RWPE2 (cell line): ENCODE data around the gene C16orf46.

ENCODE experiments used
- ATAC-seq: fragments of 200-7000 bp; cut with Tn5 transposase; 3 replicates; pipeline ENCODE4 v1.9.1; 2021; ENCODE audit warnings: low read depth
- DNase-seq: peaks from one replicate; pipeline ENCODE4 v3.0.0-alpha.2; 2020; ENCODE audit warnings: low spot score
- H3K27ac ChIP-seq: fragments of 450-650 bp; 2 replicates; pipeline ENCODE4 v1.5.1; 2017; ENCODE audit warnings: mild to moderate bottlenecking; ENCODE audit not compliant: poor library complexity, severe bottlenecking
- H3K27me3 ChIP-seq: fragments of 250-450 bp; sonication (Bioruptor Pico); 2 replicates; pipeline ENCODE4 v1.5.1; 2021; ENCODE audit warnings: mild to moderate bottlenecking, moderate library complexity; ENCODE audit not compliant: insufficient read depth, poor library complexity, severe bottlenecking
- H3K36me3 ChIP-seq: fragments of 250-450 bp; sonication (Bioruptor Pico); 2 replicates; pipeline ENCODE4 v1.5.1; 2020; ENCODE audit warnings: low read depth, mild to moderate bottlenecking, moderate library complexity
- H3K4me1 ChIP-seq: fragments of 250-450 bp; sonication (Bioruptor Pico); 2 replicates; pipeline ENCODE4 v1.5.1; 2021; ENCODE audit warnings: mild to moderate bottlenecking, moderate library complexity; ENCODE audit not compliant: insufficient read depth, poor library complexity, severe bottlenecking
- H3K4me3 ChIP-seq: fragments of 250-450 bp; sonication (Bioruptor Pico); 2 replicates; pipeline ENCODE4 v1.5.1; 2021; ENCODE audit warnings: mild to moderate bottlenecking, moderate library complexity; ENCODE audit not compliant: severe bottlenecking
- H3K9me3 ChIP-seq: fragments of 250-450 bp; sonication (Bioruptor Pico); 2 replicates; pipeline ENCODE4 v1.5.1; 2021; ENCODE audit warnings: mild to moderate bottlenecking, moderate library complexity; ENCODE audit not compliant: severe bottlenecking
- TF ChIP-seq, protein P1 (sequence below): fragments of 450-650 bp; IDR thresholded peaks from one replicate; pipeline ENCODE4 v1.5.1; 2017; ENCODE audit warnings: mild to moderate bottlenecking, moderate library complexity; ENCODE audit not compliant: poor library complexity, severe bottlenecking

Gene C16orf46

DNA sequence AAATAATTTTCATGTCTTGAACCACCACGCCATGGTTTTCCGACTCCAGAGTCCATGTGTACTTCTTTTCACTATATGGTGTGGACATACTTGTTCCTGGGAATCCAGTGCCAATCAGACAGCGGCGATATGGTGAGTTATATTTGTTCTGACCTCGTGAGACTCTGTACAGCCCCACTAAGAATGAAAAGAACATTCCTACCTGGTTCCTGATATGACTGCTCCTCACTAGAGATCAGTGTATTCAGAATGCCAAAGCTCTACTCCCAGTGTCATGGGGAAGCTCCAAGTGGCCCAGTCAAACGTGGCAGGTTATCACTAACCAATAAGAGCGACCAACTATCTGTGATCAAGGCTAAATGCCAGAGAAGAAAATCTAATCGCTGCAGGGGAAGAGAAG lies 6.1 kb downstream of the C16orf46 start:
- H3K4me3 ChIP-seq, result no peak overlapping the region
- DNase-seq (no peak), ATAC-seq (no peak)
- peak overlapping the region; percentile 66 for H3K27ac ChIP-seq
- TF ChIP-seq, protein P1, sequence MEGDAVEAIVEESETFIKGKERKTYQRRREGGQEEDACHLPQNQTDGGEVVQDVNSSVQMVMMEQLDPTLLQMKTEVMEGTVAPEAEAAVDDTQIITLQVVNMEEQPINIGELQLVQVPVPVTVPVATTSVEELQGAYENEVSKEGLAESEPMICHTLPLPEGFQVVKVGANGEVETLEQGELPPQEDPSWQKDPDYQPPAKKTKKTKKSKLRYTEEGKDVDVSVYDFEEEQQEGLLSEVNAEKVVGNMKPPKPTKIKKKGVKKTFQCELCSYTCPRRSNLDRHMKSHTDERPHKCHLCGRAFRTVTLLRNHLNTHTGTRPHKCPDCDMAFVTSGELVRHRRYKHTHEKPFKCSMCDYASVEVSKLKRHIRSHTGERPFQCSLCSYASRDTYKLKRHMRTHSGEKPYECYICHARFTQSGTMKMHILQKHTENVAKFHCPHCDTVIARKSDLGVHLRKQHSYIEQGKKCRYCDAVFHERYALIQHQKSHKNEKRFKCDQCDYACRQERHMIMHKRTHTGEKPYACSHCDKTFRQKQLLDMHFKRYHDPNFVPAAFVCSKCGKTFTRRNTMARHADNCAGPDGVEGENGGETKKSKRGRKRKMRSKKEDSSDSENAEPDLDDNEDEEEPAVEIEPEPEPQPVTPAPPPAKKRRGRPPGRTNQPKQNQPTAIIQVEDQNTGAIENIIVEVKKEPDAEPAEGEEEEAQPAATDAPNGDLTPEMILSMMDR, result no peak
- no peaks in the 10 kb centered on the region for H3K9me3 ChIP-seq
- no peaks in the 10 kb centered on the region for H3K36me3 ChIP-seq
- no peaks in the 10 kb centered on the region for H3K27me3 ChIP-seq
- H3K4me1 ChIP-seq, result peaks cover 24% of the 10 kb centered on the region

DNA sequence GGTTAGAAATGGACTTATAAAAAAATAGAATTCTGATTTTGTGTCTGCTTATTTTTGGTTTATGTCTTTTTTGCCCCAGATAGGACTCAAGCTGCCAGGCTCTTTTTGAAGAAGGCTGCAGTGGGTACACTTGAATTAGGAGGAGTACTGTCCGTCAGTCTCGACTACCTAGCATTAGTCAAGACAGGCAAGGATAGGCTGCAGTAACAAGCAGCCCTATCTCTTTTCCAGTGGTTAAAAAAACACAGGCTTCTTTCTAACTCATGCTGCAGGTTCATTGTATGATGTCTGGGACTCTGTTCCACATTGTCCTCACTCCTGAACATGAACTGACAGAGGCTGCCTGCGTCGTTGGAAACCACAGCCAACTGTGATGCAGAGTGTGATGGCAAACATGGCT lies 8.0 kb downstream of the C16orf46 start:
- Histone ChIP-seq H3K27me3 (no peaks in the 10 kb centered on the region), H3K27ac (no peak overlapping the region), H3K4me1 (peaks cover 29% of the 10 kb centered on the region), H3K9me3 (no peaks in the 10 kb centered on the region), H3K36me3 (no peaks in the 10 kb centered on the region), H3K4me3 (no peak overlapping the region)
- DNase-seq (no peak), ATAC-seq (no peak)
- TF ChIP-seq, protein P1, result no peak

DNA sequence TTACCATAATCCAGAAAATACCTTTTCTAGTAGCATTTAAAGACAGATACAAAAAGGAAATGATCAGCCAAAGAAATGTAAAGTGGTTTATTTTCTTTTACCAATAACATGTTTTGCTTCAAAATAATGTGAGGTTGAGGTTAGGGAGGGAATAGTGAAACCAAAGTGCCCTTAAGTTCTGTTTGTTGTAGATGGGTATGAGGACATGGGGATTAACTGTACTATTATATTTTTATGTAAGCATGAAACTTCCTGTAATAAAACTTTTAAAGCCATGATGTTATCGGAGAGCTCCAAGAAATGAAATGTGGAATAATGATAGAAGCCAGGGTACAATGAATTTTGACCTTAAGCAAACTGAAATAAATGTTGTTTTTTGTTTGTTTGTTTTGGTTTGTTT lies 9.9 kb downstream of the C16orf46 start:
- H3K27me3 ChIP-seq, result no peaks in the 10 kb centered on the region
- no peaks in the 10 kb centered on the region for H3K9me3 ChIP-seq
- H3K4me3 ChIP-seq, result no peak overlapping the region
- H3K4me1 ChIP-seq, result peaks cover 29% of the 10 kb centered on the region
- H3K27ac ChIP-seq, result peak overlapping the region; percentile 32
- H3K36me3 ChIP-seq, result no peaks in the 10 kb centered on the region
- TF ChIP-seq, protein P1, result no peak
- DNase-seq (no peak), ATAC-seq (no peak; the same call in 2 of the 3 replicates)

DNA sequence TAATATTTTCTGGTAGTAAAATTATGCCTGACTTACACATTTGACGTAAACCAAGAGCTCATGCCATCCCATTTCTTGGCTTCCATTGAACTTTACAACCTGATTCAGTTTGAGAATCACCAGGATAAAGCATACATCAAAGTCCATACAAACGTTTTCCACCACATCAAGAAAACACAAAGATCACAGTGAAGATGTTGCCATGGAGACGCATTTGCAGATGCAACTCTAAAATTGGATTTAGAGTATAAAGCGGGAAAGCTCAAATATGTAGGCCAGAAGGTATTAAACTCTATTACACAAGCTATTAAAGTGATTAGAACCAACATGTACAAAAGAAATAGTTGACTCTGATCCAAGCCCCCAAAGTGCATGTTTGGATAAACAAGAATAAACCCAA lies 10.4 kb downstream of the C16orf46 start:
- H3K9me3 ChIP-seq, result no peaks in the 10 kb centered on the region
- no peak for DNase-seq
- H3K27ac ChIP-seq, result peak overlapping the region; percentile 32
- no peak for ATAC-seq
- peaks cover 25% of the 10 kb centered on the region for H3K4me1 ChIP-seq
- no peaks in the 10 kb centered on the region for H3K27me3 ChIP-seq
- H3K36me3 ChIP-seq, result no peaks in the 10 kb centered on the region
- TF ChIP-seq, protein P1, result no peak
- H3K4me3 ChIP-seq, result no peak overlapping the region

DNA sequence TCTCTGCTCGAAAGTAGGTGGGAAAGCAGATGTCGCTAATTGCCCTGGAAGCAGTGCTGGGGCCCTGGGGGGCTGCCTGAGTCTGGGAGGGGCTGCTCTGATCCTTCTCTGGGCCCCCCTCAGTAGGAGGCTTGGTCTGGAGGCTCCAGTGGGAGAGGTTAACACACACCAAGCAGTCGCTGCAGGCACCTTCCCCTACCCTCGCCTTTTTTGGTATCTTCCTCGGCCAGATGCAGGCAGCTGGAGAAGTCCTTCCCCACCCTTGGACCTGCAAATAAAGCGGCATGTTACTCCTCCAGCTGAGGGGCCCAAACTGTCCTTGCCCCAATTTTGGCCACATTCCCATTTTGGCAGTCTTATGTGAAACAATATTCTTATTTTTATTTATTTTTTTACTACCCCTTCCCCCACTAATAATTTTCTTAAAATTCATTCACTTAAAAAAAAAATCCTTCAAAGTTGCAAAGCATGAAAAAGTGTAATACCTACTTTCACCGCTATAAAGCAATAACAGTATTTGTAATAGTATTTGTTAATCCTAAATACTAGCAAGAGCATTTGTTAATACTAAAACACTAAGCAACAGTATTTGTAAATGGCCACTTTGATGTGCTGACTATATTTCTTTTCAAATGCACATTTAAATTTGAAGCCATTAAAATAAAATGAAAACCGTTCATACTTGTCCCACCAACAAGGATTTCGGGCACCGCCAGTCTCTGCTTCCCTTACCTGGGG lies 15.0 kb downstream of the C16orf46 start:
- ATAC-seq (no peak), DNase-seq (no peak)
- no peaks in the 10 kb centered on the region for H3K27me3 ChIP-seq
- no peak overlapping the region for H3K27ac ChIP-seq
- H3K4me1 ChIP-seq, result peaks cover 16% of the 10 kb centered on the region
- no peak overlapping the region for H3K4me3 ChIP-seq
- TF ChIP-seq, protein P1, result no peak
- no peaks in the 10 kb centered on the region for H3K9me3 ChIP-seq
- no peaks in the 10 kb centered on the region for H3K36me3 ChIP-seq
